Activated CD8-positive, alpha-beta memory T cell treated with anti-CD3 and anti-CD28 coated beads, Interleukin-2, amount 50 U/mL, for 24 hours (primary cell): Measurements from ENCODE around the gene TOPBP1.
"Not testable (repeated sequence)": the region's sequence is repeated elsewhere in the genome, so short reads cannot be mapped to it uniquely, and the experiment has no call there.

Experiments used
- DNase-seq: peaks from one replicate; pipeline ENCODE4 v3.0.0-alpha.2; 2020; ENCODE audit errors: extremely low read depth

Gene TOPBP1

DNA sequence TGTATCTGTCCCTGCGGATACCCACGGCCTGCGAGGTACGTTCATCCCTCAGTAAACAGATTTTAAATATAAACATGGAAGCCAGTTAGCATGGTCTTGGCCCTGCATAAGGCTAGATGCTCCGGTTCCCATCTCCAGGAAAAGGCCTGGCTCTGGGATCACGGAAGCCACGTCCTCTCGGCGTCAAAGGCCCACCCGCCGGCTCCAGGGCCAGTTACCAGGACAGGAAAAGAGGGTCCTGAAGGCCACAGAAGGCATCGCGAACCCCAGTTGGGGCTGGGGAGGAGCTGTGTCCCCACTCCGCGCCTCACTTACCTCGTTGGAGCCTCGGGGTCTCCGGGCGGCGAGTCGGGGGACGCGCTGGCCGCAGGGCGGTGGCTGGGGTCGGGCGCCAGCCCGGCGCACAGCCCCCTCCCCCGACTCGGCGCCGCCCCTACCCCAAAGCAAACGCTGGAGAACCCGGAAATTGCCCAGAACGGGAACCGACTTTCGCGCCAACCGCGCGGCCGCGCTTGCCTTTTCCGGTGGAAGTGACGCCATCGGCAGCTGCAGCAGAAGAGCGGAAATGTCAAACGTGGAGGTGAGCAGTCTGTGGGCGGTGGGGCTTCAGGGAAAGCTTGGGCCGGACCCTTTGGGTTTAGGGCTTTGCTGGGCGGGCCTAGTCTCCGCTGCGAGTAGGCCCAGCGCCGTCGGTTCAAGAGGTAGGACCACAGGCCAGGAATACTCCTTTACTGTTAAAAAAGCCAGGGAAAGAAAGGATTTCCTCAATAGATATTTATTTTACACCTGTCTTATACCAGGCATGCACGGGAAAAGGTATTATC, at the start of gene TOPBP1:
TOPBP1 (minus strand) TSS at position 488 of the 824 bp plus-strand sequence. CDS start 814 bp downstream, outside the sequence.
- peak; percentile 75 for DNase-seq

DNA sequence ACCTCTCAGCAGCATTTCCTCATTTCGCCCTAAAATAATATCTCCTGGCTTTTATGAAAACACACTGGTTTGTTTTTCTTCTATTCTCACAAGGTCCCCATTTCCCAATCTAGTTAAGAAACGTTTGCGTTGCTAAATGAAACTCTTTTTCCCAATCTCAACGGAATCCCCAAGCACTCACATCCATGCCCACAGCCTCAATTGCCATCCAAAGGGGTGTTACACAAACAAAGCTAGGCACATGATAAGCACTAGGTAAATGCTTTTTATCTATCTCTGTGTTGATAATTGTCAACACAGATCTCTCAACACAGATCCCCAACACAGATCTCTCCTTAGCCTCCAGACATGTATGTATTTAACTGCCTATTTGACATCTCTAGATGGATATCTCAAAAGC, 49.3 kb upstream of the TOPBP1 start:
- no peak for DNase-seq

DNA sequence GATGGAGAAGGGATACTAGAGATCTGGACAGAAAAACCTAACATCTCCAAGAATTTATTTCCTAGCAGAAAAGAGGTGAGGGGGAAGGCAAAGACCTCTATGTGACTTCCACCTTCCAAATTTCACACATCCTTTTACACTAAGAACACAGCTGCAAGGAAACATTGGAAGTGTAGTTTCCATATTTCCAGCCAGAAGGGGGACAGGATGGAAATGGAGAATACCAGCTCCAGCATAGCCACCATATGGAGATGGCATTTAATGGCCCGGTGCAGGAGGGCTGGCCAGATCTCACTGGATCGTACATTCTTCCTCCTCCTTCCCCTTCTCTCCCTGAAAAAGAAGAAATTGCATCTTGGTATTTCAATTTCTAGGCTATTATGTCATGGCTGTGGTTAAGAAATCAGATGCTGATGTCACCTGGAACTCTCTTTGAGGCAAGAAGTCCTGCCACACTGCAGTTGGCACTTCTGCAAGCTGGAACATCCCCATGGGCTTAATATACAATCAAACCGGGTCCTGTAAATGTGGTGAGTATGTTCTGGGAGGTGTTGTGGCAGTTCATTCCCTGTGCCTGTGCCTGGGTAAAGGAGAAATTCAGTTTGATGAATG, 47.5 kb upstream of the TOPBP1 start:
- no peak for DNase-seq

DNA sequence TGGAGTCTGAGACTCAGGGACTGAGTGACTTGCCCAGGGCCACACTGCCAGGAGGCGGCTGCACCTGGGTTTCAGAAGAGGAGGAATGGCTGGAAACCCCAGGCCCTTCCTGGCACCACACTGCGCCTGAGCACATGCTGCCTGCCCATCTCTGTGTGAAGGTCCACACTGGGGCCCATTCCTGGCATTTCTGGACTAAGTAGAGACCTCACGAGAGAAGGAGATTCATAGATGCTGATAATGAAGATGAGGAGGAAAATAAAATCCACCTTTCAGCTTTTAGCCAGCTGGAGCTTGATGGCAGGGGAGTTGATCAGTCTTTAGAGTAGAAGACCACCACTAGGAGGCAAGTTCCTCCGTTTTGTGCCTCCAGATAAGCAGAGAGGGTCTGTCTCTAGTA, 44.3 kb upstream of the TOPBP1 start:
- no peak for DNase-seq

DNA sequence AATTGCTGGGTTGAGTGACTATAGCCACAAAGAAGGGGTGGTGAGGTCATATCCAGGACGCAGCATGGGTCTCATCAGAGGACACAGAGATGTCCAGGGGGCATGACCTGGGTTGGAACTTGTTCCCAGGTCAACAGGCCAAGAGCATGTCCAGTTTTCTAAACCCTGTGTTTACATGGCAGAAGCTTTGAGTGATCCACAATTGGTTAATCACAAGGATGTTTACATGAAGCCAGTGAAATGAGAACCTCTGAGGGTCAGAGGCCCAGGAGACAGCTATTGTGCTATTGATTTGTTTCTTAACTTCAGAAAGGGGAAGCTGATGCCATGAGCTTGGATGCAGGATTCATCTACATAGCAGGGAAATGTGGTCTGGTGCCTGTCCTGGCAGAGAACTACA, 42.2 kb upstream of the TOPBP1 start:
- no peak for DNase-seq

DNA sequence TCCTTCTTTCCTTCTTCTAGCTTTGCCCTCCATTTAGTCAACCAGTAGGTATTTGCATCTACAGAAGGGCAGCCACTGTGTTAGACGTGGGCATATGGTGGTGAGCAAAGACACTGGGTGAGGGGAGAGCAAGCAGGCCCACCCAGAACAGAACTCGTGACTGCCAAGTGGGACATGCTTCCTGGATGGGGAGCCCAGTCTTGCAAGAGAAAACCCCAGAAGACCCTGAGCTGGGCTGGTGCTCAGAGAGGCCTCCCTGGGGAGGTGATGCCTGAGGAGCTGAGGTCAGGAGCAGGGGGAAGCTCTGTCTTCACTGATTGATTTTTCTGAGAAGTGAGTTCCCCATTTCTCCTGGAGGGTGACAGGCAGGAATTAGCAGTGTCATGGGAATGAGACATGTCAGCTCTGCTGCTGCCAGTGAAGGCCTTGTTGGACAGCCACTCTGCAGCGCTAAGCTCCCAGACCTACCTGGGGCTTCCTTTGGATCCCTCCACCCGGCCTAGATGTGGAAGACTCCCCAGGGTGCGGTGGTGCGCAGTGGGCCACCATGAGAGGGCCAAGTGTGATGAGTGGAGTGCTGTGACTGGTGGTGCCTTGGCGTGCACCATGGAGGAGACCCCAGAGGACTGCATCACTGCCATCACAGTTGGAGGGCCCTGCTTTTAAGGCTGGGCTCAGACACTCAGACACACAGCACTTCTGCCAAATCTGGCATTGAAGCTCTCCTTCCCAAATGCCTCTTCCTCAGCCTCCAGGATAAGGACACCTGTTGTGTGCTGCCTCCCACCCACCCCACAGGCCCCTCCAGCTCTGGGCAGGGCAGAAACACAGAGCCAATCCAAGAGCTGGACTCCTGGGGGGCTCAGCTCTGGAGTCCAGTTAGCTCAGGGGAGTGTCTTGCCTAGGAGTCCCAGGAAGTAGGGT, 40.0 kb upstream of the TOPBP1 start:
- DNase-seq = no peak

DNA sequence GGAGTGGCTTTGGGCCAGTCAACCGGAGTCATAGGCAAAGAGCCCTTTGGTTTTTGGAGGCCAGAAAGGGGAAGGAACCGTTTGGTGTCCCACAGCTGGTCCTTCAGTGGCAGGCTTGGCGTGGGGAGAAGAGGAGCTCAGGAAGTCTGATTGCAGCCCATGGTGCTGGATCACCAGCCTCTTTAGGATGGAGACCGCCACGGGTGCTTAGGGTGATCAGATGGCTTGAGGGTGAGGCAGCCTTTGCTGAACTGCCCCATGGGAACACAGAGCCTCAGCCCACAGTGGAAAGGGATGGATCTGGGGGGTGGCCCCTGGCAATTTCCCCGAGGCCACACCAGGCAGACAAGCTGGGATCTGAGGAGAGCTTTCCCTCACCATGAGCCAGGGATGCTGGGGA, 38.6 kb upstream of the TOPBP1 start:
- no peak for DNase-seq

DNA sequence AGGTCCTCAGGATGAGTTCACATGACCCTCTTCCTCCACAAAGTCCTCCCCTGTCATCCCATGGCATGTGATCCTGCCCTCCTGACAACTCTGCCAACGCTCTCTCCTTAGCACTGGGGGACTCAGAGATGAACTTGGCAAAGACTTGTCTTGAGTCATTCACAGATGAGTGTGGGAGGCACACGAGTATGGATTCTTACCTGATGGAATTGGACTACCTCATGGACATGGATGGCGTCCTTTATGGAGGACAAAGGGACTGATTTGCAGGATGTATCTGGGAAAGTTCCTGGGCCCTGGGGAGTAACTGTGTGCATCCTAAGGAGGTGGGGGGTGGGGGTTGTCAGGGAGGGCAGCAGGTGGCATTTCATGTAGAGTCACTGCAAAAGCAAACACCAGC, 38.2 kb upstream of the TOPBP1 start:
- DNase-seq = no peak

DNA sequence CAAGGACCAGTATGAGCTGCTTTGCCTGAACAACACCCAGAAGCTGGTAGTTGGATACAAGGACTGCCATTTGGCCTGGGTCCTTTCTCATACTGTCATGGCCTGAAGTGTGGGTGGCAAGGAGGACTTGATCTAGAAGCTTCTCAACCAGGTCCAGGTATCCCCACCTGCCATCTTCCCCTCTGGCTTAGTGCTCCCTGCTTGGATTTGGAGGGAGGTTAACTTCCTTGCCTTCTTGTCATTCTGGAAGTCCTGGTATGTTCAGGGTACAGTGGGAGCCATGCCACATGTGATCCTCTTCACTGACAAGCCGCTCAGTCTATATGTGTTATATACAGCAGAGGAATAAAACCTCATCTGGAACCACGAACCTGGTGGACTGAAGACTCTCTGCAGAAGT, 37.7 kb upstream of the TOPBP1 start:
- DNase-seq = no peak

DNA sequence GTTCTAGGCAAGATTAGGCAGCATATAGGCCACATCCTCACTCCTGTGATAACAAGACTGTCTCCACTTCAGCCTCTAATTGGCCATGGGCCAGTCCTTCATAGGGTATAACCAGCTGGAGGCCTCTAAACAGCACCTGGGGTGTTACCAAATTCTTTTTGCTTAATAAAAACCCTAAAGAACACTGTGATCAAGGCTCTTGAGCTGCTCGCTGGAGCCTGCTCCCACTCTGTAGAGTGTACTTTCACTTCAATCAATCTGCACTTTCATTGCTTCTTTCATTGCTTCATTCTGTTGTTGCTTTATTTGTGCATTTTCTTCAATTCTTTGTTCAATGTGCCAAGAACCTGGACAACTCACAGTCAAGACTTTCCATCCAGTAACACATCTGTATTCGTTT, 36.2 kb upstream of the TOPBP1 start:
- DNase-seq = no peak

DNA sequence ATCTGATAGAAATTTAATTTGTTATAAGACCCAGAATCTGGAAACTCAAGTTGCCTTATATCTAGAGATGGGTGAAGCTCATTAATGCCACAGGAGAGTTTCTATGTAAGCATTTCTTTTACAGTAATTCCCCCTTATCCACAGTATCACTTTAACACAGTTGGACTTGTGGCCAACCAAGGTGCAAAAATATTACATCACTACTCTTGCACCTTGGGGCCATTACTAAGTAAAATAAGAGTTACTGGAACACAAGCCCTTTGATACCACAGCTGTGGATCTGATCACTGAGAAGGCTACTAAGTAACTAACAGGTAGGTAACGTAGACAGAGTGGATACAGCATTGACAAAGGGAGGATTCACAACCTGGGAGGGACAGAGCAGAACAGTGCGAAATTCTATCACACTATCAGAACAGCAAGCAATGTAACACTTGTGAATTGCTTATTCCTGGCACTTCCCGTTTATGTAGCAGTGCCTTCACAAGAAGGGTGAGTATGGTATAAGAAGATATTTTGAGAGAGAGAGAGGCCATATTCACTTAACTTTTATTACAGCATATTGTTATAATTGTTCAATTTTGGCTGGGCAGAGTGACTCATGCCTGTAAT, 33.9 kb upstream of the TOPBP1 start:
- no peak for DNase-seq

DNA sequence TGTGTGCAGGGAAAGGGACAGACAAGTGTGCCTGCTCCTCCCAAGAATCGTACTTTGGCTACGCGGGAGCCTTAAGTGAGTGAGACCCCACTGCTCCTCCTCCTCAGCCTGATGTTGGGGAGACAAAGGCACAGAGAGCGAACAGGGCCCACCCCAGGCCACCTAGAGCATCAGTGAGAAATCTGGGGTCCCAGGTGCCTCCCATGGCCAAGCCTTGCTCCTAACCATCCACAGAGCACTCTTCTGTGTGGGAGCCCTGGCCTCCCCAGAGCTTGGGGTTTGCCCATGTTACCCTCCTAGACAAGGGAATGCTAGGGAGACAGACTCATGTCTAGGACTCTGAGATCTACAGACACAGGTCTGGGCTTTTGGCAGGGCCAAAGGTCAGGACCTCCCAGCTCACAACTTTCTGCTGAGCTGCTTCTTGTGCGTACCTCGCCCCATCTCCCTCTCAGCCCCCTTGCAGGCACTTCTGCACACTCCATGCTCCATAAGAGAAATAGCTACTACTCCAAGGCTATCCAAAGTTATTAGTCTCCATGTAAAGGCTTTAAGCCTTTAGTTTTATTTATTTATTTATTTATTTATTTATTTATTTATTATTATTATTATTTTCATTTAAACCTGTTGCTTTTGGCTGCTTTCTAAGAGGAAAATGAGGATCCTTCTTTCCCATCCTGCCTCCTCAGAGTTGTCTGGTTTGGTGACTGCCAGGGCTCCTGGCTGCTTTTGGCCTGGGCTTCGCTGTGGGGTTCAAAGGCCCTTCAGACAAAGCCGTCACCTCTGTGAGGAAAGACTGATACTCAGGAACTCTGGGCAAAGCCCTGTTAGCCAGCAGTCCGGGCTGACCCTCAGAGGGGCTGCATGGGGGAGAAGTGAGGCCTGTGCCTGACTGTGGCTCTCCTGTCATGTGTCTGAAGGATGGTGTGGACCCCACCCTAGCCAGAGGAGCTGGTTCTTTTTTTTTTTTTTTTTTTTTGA, 32.8 kb upstream of the TOPBP1 start:
- no peak for DNase-seq

DNA sequence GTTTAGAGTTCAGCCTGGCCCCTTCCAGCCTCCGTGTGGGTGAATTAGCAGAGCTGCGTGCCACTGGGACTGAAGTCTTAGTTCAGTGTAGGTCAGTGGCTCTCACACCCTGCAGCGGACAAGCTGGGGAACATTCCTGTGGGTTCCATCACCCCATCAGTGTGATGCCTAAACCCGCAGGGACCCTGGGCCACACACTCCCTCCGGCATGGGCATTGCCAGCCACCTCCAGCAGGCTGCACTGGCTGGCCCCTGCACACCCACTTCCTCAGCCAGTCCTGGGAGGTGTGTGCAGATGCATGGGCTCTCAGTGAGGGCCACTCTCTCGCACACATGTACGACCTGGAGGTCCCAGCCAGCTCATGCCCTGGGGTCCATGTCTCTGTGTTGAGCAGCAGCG, 32.1 kb upstream of the TOPBP1 start:
- DNase-seq = no peak

DNA sequence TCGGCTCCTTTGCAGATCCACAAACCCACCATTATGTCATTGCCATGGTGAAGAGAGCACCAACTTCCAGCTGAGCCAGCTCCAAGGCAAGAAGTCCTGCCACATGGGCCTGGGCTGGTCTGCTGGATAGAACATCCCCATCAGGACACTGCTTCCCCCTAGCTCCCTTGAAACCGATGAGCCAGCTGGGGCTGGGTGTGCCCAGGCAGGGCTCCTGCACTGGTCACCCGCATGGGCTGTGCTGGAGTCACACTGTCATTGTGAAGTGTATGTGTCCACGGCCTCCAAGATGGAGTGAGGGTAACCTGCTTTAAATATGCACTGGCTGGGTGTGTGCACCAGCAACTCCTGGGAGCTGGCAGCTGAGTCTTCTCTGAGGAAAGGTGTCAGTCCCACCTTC, 31.0 kb upstream of the TOPBP1 start:
- no peak for DNase-seq

DNA sequence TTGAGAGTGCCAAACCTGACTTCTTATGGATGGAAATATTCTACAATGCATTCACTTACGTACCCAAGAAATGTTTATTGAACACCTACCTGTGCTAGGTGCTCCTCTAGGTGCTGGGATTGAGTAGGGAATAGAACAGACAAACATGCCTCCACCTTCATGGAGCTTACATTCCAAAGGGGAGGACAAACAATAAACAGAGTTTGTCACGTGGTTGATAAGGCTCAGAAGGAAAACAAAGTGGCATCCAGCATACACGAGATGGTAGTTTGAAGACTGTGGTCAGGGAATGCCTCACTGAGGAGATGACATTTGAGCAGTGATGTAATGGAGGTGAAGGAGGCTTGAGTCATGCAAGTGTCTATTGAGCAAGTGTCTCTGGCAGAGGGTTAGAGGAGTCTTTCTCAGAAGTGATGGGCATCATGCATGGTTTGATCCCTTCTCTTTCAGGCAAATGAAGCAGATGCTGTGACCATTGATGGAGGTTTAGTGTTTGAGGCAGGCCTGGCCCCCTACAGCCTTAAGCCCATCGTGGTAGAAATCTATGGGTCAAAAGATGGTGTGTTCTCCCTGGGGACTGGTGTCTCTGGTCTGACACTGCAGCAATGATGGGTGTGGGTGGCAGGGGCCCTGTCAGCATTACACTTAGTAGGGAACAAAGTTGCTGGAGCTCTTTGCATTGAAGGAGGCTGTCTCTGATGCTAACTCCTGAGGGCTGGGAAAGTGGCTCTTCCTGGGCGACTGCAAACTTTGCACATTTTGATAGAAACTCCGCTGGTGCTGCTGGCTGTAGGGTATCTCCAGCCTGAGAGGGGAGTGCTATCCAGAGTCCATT, 29.7 kb upstream of the TOPBP1 start:
- DNase-seq = no peak

DNA sequence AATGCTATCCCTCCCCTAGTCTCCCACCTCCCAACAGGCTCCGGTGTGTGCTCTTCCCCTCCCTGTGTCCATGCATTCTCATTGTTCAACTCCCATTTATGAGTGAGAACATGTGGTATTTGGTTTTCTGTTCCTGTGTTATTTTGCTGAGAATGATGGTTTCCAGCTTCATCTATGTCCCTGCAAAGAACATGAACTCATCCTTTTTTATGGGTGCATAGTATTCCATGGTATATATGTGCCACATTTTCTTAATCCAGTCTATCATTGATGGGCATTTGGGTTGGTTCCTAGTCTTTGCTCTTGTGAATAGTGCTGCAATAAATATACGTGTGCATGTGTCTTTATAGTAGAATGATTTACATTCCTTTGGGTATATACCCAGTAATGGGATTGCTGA, 16.3 kb upstream of the TOPBP1 start:
- DNase-seq = not testable (repeated sequence)

DNA sequence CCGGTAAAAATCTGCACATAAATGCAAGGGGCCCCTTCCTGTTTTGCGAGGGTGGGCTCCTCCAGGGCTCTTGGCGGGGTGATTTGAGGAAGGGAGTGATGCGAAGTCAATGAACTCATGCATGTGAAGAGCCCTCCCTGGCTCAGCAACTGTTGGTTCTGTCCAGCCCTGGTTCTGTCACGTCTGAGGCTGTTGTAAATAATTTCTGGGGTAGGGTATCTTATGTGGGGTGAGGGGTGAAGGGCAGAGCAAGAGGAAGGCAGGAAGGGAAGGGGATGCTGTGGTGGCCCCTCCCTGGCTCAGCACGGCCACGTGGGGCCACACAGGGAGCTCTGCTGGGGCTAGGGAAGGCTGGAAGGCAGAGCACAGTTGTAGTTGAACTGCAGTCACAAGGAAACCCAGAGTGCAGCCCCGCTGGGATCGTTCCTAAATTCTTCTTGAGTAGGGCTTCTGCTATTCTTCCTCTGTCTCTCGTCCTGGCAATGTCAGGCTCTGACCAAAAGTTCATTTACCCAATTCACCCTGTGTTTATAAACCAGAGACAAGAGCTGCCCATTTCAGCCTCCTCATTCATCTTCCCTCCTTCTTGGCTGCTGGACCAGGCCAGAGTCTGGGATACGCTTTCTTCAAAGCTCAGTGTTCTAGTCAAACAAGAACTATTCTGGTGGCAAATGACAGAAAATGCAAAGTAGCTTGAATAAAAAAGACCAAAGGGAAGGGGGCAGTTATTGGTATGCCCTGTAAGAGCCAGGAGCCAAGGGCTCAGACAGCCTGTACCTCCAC, 14.8 kb upstream of the TOPBP1 start:
- no peak for DNase-seq

DNA sequence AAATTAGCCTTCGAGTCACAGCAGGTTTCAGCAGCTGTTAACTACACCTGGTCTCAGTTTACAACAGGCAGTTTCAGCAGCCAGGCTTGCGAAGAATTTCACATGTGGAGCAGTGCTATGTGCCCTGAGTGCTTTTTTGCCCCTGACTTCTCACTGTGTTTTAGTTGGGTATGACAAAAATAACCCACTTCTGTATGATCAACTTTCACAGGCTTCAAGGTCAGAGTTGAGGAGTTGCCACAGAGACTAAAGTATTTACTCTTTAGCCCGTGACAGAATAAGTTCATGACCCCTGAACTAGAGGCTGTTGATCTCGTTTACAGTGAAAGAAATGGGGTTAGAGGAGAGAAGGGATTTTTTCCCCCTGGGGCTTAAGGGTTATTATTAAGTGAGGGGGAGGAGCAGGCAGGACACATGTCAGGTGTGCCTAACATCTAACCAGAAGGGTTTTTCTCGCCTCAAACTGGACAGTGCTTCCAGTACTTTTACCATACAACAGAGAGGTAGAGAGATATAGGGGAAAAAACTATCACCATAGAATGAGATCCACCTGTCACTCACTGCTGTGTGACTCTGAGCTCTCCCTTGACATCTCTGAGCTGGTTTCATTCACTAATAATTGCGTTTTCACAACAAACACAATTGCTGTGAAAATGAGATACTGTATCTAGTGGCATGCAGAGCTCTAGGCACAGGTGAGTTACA, 14.0 kb upstream of the TOPBP1 start:
- no peak for DNase-seq
